NB4 (cell line): ENCODE results near the gene AADAT.

Source experiments
- CTCF ChIP-seq: IDR thresholded peaks from one replicate; pipeline ENCODE4 v1.5.1; 2012; ENCODE audit warnings: low read depth, low read length
- MAX ChIP-seq: IDR thresholded peaks from 2 replicates; pipeline ENCODE4 v1.6.1; 2011; ENCODE audit warnings: low read depth, low read length
- MYC ChIP-seq: IDR thresholded peaks from 2 replicates; pipeline ENCODE4 v1.6.1; 2011; ENCODE audit warnings: low read depth, low read length
- POLR2A ChIP-seq: IDR thresholded peaks from 2 replicates; pipeline ENCODE4 v1.6.1; 2011; ENCODE audit warnings: mild to moderate bottlenecking; ENCODE audit not compliant: insufficient read length; ENCODE audit errors: extremely low read depth

- no peak for TF ChIP-seq CTCF
- no peak for TF ChIP-seq MYC
- no peak for TF ChIP-seq POLR2A
- TF ChIP-seq MAX, result no peak
Observed at GRCh38 chr4:170122252-170122651, 32.5 kb upstream of the AADAT start.
